NCI-H2196 (cell line): Measurements from ENCODE around the gene EPG5.
"Not testable (repeated sequence)": the region's sequence is repeated elsewhere in the genome, so short reads cannot be mapped to it uniquely, and the experiment has no call there.

Source experiments
- DNase-seq: peaks from one replicate; lab custom pipeline; 2025; ENCODE audit not compliant: unreplicated experiment; lab: John Stamatoyannopoulos, UW

The EPG5 gene

GRCh38 chr18:45967007-45967706, at the start of gene EPG5:
Gene EPG5, minus strand, starts transcription at chr18:45967329. Its CDS starts 90 bp downstream, at chr18:45967239.
- peak; percentile 95 for DNase-seq

DNA sequence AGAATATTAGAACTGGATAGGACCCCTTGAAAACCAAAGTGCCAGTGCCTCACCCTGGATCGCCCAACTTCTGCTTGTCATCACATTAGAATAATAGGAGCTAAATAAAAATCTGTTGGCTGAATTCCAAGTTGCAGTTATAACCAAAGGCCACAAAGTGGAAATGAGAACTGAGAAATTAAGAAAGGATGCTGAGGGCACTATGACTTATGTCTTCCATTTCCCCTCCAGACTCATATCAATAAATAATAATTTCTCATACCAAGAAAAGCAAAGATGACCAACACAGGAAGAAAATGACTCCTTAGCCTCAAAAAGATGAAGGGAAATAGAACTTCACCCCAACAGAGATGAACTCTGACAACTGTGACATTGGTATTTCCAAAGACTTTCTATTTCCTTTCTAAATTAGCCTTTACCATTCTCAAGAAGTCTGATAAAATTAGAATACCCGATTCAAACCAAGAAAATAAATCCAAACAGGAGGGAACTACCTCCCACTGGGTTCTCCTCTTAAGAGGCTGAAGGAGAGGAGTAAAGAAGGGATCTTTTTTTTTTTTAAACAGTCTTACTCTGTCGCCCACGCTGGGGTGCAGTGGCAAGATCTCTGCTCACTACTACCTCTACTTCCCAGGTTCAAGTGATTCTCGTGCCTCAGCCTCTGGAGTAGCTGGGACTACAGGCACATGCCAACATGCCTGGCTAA, 46.5 kb upstream of the EPG5 start:
- DNase-seq, result no peak

- DNase-seq, result no peak
Measured at GRCh38 chr18:46010676-46011075, 43.5 kb upstream of the EPG5 start.

- no peak for DNase-seq
Measured at GRCh38 chr18:46010050-46010449, 42.9 kb upstream of the EPG5 start.

DNA sequence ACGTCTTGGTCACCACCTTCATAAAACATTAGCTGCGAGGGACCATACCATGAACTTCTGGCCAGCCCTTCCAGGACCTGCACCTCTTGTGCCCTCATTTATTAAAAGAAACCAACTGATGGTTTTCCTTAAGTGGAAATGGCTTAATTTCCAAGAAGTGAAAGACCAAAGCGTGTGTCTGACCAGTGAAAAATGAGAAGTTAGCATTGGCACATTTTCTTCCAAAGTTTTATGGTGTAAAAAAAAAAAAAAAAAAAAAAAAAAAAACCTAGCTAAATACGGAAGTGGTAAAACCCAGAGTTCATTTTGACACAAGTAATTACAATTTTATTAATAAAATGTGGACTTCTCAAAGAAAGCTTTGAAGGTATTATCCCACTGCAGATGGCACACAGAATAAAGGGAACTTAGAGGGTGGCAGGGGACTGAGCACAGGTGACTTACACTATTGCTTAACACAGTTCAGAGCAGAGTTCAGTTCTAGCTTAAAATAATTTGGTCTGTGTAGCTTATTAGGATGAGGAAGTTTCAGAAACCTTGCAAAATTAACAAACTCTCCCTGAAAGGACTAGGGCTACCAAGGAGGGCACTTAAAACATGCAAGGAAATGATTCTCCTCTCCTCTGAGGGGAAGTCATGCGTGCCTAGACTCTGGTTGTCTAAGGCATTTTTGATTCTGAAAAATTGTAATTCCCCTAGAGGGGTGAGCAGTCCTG, 42.2 kb upstream of the EPG5 start:
- DNase-seq, result no peak

- no peak for DNase-seq
Measured at GRCh38 chr18:46008531-46008930, 41.4 kb upstream of the EPG5 start.

DNA sequence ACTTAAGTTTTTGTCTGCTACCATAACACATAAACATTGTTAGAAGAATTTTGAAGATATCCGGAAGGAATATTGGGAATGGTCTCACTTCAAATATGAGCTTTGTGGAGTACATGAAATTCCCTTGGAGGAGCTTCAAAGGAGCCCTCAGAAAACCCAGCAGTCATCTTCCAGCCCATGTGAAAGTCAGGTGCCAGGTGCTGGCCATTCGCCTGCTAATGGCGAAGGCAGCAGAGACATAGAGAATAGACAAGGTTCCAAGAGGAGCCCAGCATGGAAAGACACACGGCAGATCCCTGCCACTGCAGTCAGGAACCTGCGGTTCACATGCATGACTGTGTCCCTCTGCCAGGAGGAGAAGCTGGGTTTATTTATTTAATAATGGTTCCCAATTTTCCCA, 40.0 kb upstream of the EPG5 start:
- DNase-seq, result no peak

DNA sequence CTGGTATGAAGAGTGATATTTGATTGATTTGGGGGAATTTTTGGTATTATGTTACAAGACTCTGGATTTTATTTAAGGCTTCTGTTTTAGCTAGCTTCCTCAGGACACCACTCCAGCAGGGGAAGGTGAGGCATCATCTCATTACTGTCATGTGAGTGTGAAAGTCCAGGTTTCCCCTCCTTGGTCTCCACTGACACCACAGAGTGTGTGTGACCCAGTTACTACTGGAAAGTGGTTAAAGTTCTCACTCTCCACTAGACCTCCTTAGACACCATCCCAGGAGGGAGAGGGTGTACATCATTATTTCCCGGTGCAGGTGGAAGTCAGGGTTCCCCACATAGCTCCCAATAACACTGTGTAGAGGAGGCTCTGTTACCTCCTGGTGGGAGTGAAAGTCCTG, 35.8 kb upstream of the EPG5 start:
- no peak for DNase-seq

DNA sequence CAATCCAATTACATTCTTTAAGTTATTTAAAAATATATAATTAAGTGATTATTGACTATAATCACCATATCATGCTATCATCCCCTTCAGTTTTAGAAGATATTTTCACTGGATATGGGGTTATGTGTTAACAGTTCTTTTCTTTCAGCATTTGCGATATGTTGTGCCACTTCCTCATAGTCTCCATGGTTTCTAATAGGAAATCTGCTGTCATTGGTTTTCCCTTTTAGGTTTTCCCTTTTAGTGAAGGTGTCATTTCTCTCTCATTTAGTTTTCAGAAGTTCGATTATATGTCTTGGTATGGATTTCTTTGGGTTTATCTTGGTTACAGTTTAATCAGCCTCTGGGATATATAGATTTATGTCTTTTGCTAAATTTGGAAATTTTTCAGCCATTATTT, 34.8 kb upstream of the EPG5 start:
- DNase-seq, result no peak

GRCh38 chr18:46001074-46001473, 33.9 kb upstream of the EPG5 start:
- DNase-seq, result no peak

GRCh38 chr18:45999536-45999935, 32.4 kb upstream of the EPG5 start:
- no peak for DNase-seq

- no peak for DNase-seq
Measured at GRCh38 chr18:45998244-45998643, 31.1 kb upstream of the EPG5 start.

- DNase-seq, result no peak
Measured at GRCh38 chr18:45997700-45998151, 30.6 kb upstream of the EPG5 start.

GRCh38 chr18:45995461-45995860, 28.3 kb upstream of the EPG5 start:
- DNase-seq, result no peak

DNA sequence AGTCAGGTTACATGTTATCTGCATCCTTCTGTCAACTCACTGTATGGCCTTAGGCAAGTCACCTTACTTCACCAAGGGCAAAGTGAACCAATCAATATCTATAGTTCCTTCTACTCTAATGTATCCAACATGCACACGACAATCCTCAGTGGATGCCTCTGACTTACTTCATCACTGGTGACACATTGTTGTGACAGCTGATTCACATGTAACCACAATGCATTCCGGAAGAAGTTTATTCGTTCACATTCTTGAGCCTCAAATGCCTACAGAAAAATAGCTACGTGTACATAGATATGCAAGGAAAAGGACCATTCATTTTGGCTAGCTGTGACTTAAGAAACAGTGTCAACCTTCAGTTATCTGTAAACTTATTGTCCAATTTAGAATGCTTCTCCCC, 26.3 kb upstream of the EPG5 start:
- DNase-seq, result no peak

DNA sequence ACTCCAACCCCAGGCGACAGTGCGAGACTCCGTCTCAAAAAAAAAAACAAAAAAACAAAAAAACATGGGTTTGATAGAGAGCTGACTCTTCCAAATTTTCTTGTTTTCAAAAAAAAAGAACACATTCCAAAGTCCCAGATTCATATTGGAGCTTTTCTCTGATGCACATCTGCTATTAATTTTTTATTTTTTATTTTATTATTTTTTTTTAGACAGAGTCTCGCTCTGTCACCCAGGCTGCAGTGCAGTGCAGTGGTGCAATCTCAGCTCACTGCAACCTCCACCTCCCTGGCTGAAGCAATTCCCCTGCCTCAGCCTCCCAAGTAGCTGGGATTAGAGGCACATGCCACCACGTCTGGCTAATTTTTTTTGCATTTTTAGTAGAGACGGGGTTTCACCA, 25.4 kb upstream of the EPG5 start:
- DNase-seq, result not testable (repeated sequence)

- DNase-seq, result no peak
Measured at GRCh38 chr18:45991788-45992187, 24.7 kb upstream of the EPG5 start.

- DNase-seq, result no peak
Measured at GRCh38 chr18:45984546-45985235, 17.6 kb upstream of the EPG5 start.

DNA sequence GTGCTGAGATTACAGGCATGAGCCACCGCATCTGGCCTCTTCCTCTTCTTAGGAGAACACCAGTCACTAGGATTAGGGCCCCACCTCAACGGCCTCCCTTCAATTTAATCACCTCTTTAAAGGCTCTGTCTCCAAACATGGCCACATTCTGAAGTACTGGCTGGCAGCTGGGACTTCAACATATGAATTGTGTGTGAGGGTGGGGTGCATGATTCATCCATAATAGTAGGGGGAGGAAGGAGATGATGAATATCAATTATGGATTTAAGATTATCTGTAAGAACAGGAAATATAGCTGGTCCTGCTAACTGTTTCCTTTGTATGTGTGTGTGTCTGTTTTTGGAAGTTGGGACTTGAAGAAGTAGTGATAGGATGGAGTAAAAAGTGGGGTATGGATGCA, 14.7 kb upstream of the EPG5 start:
- DNase-seq, result no peak

DNA sequence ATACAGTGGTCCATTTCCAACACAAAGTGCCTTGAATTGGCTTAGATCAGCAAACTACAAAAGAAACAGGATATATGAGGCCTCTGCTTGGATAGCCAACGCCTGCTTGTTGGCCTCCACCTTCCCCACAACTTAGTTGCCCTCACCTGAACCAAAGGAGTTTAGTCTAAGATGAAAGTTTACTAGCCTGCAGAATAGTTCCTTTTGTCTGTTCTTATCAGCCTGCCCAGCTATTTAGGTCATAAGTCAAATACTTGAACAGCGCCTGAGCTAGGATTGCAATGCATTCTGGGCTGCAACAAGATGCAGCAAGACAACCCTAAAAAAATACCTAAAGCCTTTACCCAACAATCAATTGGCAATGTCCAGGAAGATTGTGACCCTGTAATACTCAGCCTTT, 13.1 kb upstream of the EPG5 start:
- DNase-seq, result no peak

DNA sequence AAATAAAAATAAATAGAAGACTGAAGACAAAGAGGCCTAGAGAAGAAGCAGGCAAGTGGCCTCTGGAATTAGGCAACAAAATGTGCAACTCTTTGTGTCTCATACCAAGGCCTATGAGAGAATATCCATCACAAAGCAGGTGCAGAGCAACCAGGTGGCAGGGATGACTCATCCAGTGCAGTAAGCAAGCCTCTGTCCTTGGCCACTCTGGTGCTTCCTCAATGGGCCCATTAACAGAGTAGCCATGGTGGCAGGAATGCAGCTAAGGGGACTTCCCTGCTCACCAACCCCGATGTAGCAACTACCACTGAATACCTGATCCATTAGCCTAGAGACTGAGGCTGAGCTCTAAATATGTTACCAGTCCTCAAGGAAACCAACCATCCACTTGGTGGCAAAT, 11.0 kb upstream of the EPG5 start:
- peak; percentile 59 for DNase-seq
